B cell (primary cell): ENCODE data around the gene ATRNL1. TPM values are rescaled to one million over a fixed set of nuclear protein-coding genes. Genes with fewer than 3 reads are reported as not detected.

Experiments used
- ATAC-seq: fragments of 200-7000 bp; cut with Tn5 transposase; one replicate; pipeline ENCODE4 v1.10.0; 2021; ENCODE audit warnings: low read depth, mild to moderate bottlenecking, moderate number of reproducible peaks, moderate library complexity
- CTCF ChIA-PET: fragments of 350-600 bp; sonication (Branson Sonifier 250); formaldehyde crosslinking; loops from one replicate; lab custom pipeline; 2021; ENCODE audit warnings: antibody characterized with exemption, inconsistent platforms; lab: Charles Lee
- POLR2A ChIA-PET: fragments of 350-600 bp; sonication (Branson Sonifier 250); formaldehyde crosslinking; loops from one replicate; lab custom pipeline; 2021; ENCODE audit warnings: antibody characterized with exemption; lab: Charles Lee
- DNase-seq: peaks from one replicate; pipeline ENCODE4 v3.0.0; 2013
- H2AFZ ChIP-seq: 2 replicates; pipeline ENCODE4 v1.6.1; 2012; ENCODE audit warnings: mild to moderate bottlenecking, low read depth, low read length; ENCODE audit not compliant: insufficient read depth, poor library complexity, severe bottlenecking
- H3K27ac ChIP-seq, 2 donors: 1 replicate in 1 of 2; 2 replicates in 1 of 2; pipeline ENCODE4 v1.5.1; 2012 to 2013; ENCODE audit warnings: low read length in 2 of 2, mild to moderate bottlenecking in 2 of 2, moderate library complexity in 1 of 2
- H3K27me3 ChIP-seq, 4 experiments: fragments of 200-600 bp in 1 of 4; sonication (generic) in 1 of 4; replicated peaks in 1 of 4; 1 replicate in 2 of 4; 2 replicates in 2 of 4; pipeline versions ENCODE4 v1.6.1 to v1.7.0; 2013 to 2016; ENCODE audit warnings: low read length in 3 of 4, mild to moderate bottlenecking in 2 of 4, mixed read lengths in 1 of 4, moderate library complexity in 1 of 4; ENCODE audit not compliant: insufficient read depth in 4 of 4, control insufficient read depth in 3 of 4; ENCODE audit errors: control extremely low read depth in 1 of 4
- H3K36me3 ChIP-seq, 2 experiments: replicated peaks in 1 of 2; 1 replicate in 1 of 2; 2 replicates in 1 of 2; pipeline versions ENCODE4 v1.6.1 to v1.7.1; 2013; ENCODE audit warnings: low read length in 1 of 2; ENCODE audit not compliant: insufficient read depth in 2 of 2, control insufficient read depth in 1 of 2; ENCODE audit errors: control extremely low read depth in 1 of 2, extremely low read depth in 1 of 2
- H3K4me1 ChIP-seq, 2 donors: fragments of 200-600 bp in 1 of 2; sonication (generic) in 1 of 2; 1 replicate in 1 of 2; 2 replicates in 1 of 2; pipeline versions ENCODE4 v1.5.1 to v1.6.1; 2013 to 2017; ENCODE audit warnings: low read length in 2 of 2; ENCODE audit not compliant: control insufficient read depth in 2 of 2, insufficient read depth in 2 of 2
- H3K4me2 ChIP-seq: replicated peaks from 2 replicates; pipeline ENCODE3; 2012; ENCODE audit warnings: mild to moderate bottlenecking, low read depth, low read length; ENCODE audit not compliant: poor library complexity, severe bottlenecking
- H3K4me3 ChIP-seq, 5 experiments: fragments of 200-600 bp in 1 of 5; sonication (generic) in 1 of 5; 1 replicate in 3 of 5; 2 replicates in 2 of 5; pipeline versions ENCODE4 v1.5.1 to v1.7.0; 2011 to 2016; ENCODE audit warnings: low read length in 4 of 5, mild to moderate bottlenecking in 4 of 5, low read depth in 2 of 5, control low read depth in 1 of 5, moderate library complexity in 1 of 5; ENCODE audit not compliant: insufficient read depth in 1 of 5; ENCODE audit errors: control extremely low read depth in 1 of 5, extremely low read depth in 1 of 5
- H3K79me2 ChIP-seq: fragments of 200-600 bp; sonication (generic); one replicate; pipeline ENCODE4 v1.6.0; 2016; ENCODE audit warnings: low read length; ENCODE audit not compliant: control insufficient read depth, insufficient read depth
- H3K9ac ChIP-seq: fragments of 200-600 bp; sonication (generic); 2 replicates; pipeline ENCODE4 v1.6.1; 2017; ENCODE audit warnings: mild to moderate bottlenecking, low read length, moderate library complexity
- H3K9me3 ChIP-seq, 3 donors: one replicate each; pipeline versions ENCODE4 v1.6.1 to v1.7.1; 2013; ENCODE audit warnings: low read length in 2 of 3; ENCODE audit not compliant: control insufficient read depth in 2 of 3, insufficient read depth in 1 of 3; ENCODE audit errors: control extremely low read depth in 1 of 3
- H4K20me1 ChIP-seq: 2 replicates; pipeline ENCODE4 v1.6.0; 2012; ENCODE audit warnings: mild to moderate bottlenecking, low read length; ENCODE audit not compliant: insufficient read depth, control insufficient read depth, poor library complexity, severe bottlenecking
- H3K27ac Mint-ChIP-seq: one replicate; pipeline ENCODE4 v1.8.0; 2021; ENCODE audit warnings: mixed read lengths
- H3K27me3 Mint-ChIP-seq: one replicate; pipeline ENCODE4 v1.8.0; 2021; ENCODE audit warnings: mixed read lengths
- H3K4me1 Mint-ChIP-seq: one replicate; pipeline ENCODE4 v1.8.0; 2021; ENCODE audit warnings: mixed read lengths
- H3K4me3 Mint-ChIP-seq: one replicate; pipeline ENCODE4 v1.8.0; 2021; ENCODE audit warnings: mixed read lengths
- H3K9me3 Mint-ChIP-seq: one replicate; pipeline ENCODE4 v1.8.0; 2022; ENCODE audit warnings: mixed read lengths; ENCODE audit not compliant: insufficient read depth
- CTCF ChIP-seq: fragments of 200-600 bp; IDR thresholded peaks from one replicate; pipeline ENCODE4 v1.8.0; 2022; ENCODE audit warnings: antibody characterized with exemption, mild to moderate bottlenecking
- EZH2 ChIP-seq: IDR thresholded peaks from 2 replicates; pipeline ENCODE4 v1.6.1; 2012; ENCODE audit warnings: borderline replicate concordance, low read depth, mild to moderate bottlenecking, moderate library complexity, low read length; ENCODE audit not compliant: insufficient read depth, poor library complexity, severe bottlenecking
- WGBS: methylation state at CpG from one replicate; pipeline ENCODE4 v1.1.5; 2013; ENCODE audit warnings: missing lambda C conversion rate; ENCODE audit not compliant: insufficient coverage; 5-methylcytosine and 5-hydroxymethylcytosine counted together
- intact Hi-C: fragments of 100-400 bp; cut with micrococcal nuclease; formaldehyde crosslinking; loops from one replicate; pipeline ENCODE4 v1.10.0; 2022
- polyA plus RNA-seq: library from polyadenylated mRNA; depleted of rRNA; stranded (reverse); fragments of >200 nt; gene quantifications from 2 replicates; pipeline ENCODE4 v1.2.3, GENCODE V29; 2012
- total RNA-seq, 2 donors: library from RNA; stranded (reverse); fragments of 120-200 nt in 1 of 2; gene quantifications; 1 replicate in 1 of 2; 2 replicates in 1 of 2; pipeline versions ENCODE4 v1.2.3 to v1.2.4, GENCODE V29; 2013 to 2022

Gene ATRNL1
- total and polyA plus RNA-seq, 2 donors (not counting 1 experiment from before 2014, with no cell fraction given) = 0.24 to 2.2 TPM

DNA sequence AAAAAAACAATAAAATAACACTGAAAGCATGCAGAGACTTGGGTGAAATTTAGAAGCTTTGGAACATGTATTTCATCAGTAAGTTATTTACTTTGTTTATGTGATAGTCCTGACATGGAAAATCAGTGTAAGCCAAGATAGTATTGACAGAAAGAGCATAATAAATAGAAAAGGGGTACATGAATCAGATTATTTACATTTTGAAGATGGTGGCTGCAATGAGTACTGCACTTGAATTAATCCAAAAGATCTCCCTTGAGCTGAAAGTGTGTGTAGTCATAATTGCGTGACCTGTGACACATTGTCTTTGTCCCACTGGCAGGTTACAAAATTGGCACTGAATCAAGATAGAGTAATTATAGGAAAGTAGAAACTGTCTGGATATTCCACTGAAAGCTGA lies 617.0 kb downstream of the ATRNL1 start:
- 86% methylated on average over 1 of the region's 1 CpG for WGBS
- H3K27ac Mint-ChIP-seq = no peak overlapping the region
- Histone ChIP-seq H3K4me2 (no peak overlapping the region), H3K4me1 (no peaks in the 10 kb centered on the region), H3K9me3 (no peaks in the 10 kb centered on the region), H3K36me3 (no peaks in the 10 kb centered on the region), H3K27ac (no peak overlapping the region), H4K20me1 (no peaks in the 10 kb centered on the region), H3K9ac (no peak overlapping the region), H3K27me3 (no peaks in the 10 kb centered on the region), H3K79me2 (no peaks in the 10 kb centered on the region), H2AFZ (no peak overlapping the region), H3K4me3 (no peak overlapping the region)
- CTCF ChIA-PET = no interaction called here
- ATAC-seq = no peak
- POLR2A ChIA-PET = no interaction called here
- H3K4me3 Mint-ChIP-seq = no peak overlapping the region
- no peaks in the 10 kb centered on the region for H3K4me1 Mint-ChIP-seq
- H3K9me3 Mint-ChIP-seq = no peaks in the 10 kb centered on the region
- no peak for TF ChIP-seq CTCF
- TF ChIP-seq EZH2 = no peak
- no peaks in the 10 kb centered on the region for H3K27me3 Mint-ChIP-seq
- intact Hi-C loops = no loop called here
- no peak for DNase-seq

DNA sequence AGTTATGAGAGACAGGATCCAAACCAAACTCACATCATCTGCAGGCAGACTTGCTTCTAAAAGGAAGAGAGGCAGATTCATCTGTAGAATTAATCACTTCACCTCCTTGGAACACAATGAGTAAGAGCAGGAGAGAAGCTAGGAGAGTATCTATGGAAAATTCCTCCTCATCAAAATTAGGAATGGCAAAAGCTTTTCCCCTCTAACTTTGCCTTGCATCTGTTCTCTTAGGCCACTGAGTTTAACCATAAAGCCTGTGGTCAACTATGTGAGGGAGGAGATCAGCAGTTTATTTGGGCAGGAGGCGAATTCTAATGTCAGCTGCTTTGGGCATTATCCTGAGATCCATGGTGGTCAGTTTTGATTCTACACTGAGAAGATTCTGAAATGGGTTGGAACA lies 618.1 kb downstream of the ATRNL1 start:
- TF ChIP-seq EZH2 (no peak), CTCF (no peak)
- intact Hi-C loops = no loop called here
- no peak for ATAC-seq
- H3K9me3 Mint-ChIP-seq = no peaks in the 10 kb centered on the region
- H3K4me3 Mint-ChIP-seq = no peak overlapping the region
- H3K9ac ChIP-seq = no peak overlapping the region
- no peaks in the 10 kb centered on the region for H3K79me2 ChIP-seq
- no peaks in the 10 kb centered on the region for H3K9me3 ChIP-seq
- H3K27me3 ChIP-seq = no peaks in the 10 kb centered on the region
- H3K4me2 ChIP-seq = no peak overlapping the region
- H4K20me1 ChIP-seq = no peaks in the 10 kb centered on the region
- no peaks in the 10 kb centered on the region for H3K4me1 Mint-ChIP-seq
- POLR2A ChIA-PET = no interaction called here
- H2AFZ ChIP-seq = no peak overlapping the region
- WGBS = 89% methylated on average over 1 of the region's 1 CpG
- no peaks in the 10 kb centered on the region for H3K36me3 ChIP-seq
- H3K27me3 Mint-ChIP-seq = no peaks in the 10 kb centered on the region
- no peak for DNase-seq
- no peak overlapping the region for H3K27ac ChIP-seq
- no peaks in the 10 kb centered on the region for H3K4me1 ChIP-seq
- H3K4me3 ChIP-seq = no peak overlapping the region
- CTCF ChIA-PET = no interaction called here
- no peak overlapping the region for H3K27ac Mint-ChIP-seq
